ENCODE data around the gene ZNF646. TPM values are rescaled to one million over a fixed set of nuclear protein-coding genes. Genes with fewer than 3 reads are reported as not detected.
A peak's percentile ranks its signal among the peaks of the same experiment; 100 is the strongest.

Gene ZNF646
- total RNA-seq, 1 donor from 2014 or later = 20.4 TPM

DNA sequence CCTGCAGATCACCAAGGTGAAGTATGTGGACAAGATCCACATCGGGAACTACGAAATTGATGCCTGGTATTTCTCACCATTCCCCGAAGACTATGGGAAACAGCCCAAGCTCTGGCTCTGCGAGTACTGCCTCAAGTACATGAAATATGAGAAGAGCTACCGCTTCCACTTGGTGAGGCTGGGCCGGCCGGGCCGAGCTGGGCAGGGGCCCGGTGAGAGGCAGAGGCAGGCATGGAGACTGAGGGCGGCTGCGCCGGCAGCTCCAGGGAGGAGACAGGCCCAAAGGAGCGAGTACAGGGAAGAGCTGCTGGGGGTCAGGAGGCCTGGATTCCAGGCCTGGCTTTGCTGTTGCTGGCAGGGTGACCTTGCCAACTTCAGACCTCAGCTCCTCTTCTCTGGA lies 53.0 kb downstream of the ZNF646 start:
- DNase-seq (ENCODE audit: low spot score in 2 of 2, unreplicated experiment in 2 of 2) = no peak
- Mint-ChIP-seq H3K4me1 (peaks cover 20% of the 10 kb centered on the region), H3K27ac (no peak overlapping the region), H3K36me3 (peaks cover 19% of the 10 kb centered on the region), H3K27me3 (ENCODE audit: low read depth) (no peaks in the 10 kb centered on the region), H3K4me3 (no peak overlapping the region), H3K9me3 (no peaks in the 10 kb centered on the region)
- TF ChIP-seq, protein P1, sequence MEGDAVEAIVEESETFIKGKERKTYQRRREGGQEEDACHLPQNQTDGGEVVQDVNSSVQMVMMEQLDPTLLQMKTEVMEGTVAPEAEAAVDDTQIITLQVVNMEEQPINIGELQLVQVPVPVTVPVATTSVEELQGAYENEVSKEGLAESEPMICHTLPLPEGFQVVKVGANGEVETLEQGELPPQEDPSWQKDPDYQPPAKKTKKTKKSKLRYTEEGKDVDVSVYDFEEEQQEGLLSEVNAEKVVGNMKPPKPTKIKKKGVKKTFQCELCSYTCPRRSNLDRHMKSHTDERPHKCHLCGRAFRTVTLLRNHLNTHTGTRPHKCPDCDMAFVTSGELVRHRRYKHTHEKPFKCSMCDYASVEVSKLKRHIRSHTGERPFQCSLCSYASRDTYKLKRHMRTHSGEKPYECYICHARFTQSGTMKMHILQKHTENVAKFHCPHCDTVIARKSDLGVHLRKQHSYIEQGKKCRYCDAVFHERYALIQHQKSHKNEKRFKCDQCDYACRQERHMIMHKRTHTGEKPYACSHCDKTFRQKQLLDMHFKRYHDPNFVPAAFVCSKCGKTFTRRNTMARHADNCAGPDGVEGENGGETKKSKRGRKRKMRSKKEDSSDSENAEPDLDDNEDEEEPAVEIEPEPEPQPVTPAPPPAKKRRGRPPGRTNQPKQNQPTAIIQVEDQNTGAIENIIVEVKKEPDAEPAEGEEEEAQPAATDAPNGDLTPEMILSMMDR (IDR thresholded peaks at IDR 0.05; ENCODE audit: unreplicated experiment) = no peak

DNA sequence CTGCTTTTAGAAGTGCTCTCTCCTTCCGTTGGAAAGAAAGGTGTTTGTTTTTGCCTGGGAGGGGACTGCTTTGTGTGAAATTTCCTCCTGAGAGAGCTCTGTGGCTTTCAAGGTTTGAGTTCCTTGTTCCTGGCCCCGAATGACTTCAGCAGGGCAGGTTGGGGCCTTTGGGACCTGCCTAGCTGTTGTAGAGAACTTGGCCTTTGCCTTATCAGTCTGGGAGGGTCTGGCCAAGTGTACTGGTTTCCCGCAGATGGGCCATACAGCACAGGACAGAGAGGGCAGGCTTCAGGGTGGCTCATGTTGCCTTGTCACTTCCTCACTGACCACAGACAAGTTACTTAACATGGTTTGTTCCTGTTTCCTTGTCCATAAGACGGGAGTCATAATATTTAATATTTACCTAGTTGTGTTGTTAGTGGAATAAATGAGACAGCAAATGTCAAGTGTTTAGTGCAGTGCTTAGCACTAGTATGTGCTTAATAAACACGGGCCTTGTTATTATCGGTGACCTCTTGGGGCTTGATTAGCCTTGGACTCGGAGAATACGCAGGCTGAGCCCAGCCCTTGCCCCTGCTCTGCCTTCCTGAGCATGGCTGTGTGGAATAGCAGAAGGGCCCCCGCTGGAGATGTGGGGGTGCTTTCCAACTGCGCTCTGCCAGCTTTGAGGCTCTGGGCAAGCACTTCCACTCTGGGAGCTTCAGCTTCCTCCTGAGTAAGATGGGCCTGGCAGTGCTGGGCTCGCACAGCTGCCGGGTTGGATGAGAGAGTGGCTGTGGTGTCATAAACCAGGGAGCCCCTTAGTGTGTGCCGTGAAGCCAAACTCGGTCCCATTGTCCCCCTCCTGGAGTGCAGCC lies 54.7 kb downstream of the ZNF646 start:
- H3K4me1 Mint-ChIP-seq = peaks cover 33% of the 10 kb centered on the region
- no peaks in the 10 kb centered on the region for H3K27me3 Mint-ChIP-seq (ENCODE audit: low read depth)
- TF ChIP-seq, protein P1 (IDR thresholded peaks at IDR 0.05; ENCODE audit: unreplicated experiment) = no peak
- H3K9me3 Mint-ChIP-seq = no peaks in the 10 kb centered on the region
- peak overlapping the region; percentile 80 for H3K27ac Mint-ChIP-seq
- no peak overlapping the region for H3K4me3 Mint-ChIP-seq
- DNase-seq (ENCODE audit: low spot score in 2 of 2, unreplicated experiment in 2 of 2) = no peak
- H3K36me3 Mint-ChIP-seq = peaks cover 14% of the 10 kb centered on the region

DNA sequence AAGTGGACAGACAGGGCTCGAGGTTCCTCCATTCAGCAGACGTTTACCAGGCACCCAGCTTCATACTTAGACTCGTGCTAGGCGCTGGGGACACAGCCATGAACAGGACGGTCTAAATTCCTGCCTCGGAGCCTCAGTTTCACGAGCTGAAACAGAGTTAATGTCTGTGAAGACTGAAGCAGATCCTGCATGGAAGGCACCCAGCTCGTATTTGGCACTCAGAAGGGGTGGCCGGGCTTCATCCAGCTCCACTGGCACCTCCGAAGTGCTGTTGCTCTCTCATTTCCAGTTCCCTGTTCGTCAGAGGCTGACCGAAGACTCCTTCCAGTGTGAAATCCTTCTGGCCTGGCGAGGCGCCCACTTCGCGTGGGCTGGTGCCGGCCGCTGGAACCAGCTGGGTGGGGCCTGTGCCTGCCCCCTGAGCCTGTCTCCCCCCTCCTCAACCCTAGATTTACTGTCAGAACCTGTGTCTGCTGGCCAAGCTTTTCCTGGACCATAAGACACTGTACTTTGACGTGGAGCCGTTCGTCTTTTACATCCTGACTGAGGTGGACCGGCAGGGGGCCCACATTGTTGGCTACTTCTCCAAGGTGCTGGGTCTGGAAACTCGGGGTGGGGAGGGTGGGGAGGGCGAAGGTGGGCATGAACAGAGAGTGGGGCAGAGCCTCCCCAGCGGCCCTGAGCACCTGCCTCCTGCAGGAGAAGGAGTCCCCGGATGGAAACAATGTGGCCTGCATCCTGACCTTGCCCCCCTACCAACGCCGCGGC lies 55.5 kb downstream of the ZNF646 start:
- H3K4me1 Mint-ChIP-seq = peaks cover 41% of the 10 kb centered on the region
- peaks cover 12% of the 10 kb centered on the region for H3K36me3 Mint-ChIP-seq
- H3K9me3 Mint-ChIP-seq = no peaks in the 10 kb centered on the region
- peak overlapping the region; percentile 80 for H3K27ac Mint-ChIP-seq
- H3K27me3 Mint-ChIP-seq (ENCODE audit: low read depth) = no peaks in the 10 kb centered on the region
- no peak overlapping the region for H3K4me3 Mint-ChIP-seq
- no peak for DNase-seq (ENCODE audit: low spot score in 2 of 2, unreplicated experiment in 2 of 2)
- TF ChIP-seq, protein P1 (IDR thresholded peaks at IDR 0.05; ENCODE audit: unreplicated experiment) = no peak

DNA sequence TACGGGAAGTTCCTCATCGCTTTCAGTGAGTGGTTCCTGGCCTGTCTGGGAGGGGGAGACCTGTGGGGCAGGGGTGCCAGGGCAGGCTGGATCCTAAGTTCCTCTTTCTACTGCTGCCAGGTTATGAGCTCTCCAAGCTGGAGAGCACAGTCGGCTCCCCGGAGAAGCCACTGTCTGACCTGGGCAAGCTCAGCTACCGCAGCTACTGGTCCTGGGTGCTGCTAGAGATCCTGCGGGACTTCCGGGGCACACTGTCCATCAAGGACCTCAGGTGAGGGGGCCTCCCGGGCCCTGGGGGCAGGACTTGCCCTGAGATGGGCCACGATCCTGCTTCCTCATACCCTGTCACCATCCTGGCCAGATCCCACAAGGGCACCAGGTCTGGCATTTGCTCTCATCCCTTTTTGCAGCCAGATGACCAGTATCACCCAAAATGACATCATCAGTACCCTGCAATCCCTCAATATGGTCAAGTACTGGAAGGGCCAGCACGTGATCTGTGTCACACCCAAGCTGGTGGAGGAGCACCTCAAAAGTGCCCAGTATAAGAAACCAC lies 56.2 kb downstream of the ZNF646 start:
- peaks cover 42% of the 10 kb centered on the region for H3K4me1 Mint-ChIP-seq
- TF ChIP-seq, protein P1 (IDR thresholded peaks at IDR 0.05; ENCODE audit: unreplicated experiment) = no peak
- H3K4me3 Mint-ChIP-seq = no peak overlapping the region
- no peak for DNase-seq (ENCODE audit: low spot score in 2 of 2, unreplicated experiment in 2 of 2)
- H3K36me3 Mint-ChIP-seq = peaks cover 11% of the 10 kb centered on the region
- no peaks in the 10 kb centered on the region for H3K9me3 Mint-ChIP-seq
- peak overlapping the region; percentile 93 for H3K27ac Mint-ChIP-seq
- no peaks in the 10 kb centered on the region for H3K27me3 Mint-ChIP-seq (ENCODE audit: low read depth)

DNA sequence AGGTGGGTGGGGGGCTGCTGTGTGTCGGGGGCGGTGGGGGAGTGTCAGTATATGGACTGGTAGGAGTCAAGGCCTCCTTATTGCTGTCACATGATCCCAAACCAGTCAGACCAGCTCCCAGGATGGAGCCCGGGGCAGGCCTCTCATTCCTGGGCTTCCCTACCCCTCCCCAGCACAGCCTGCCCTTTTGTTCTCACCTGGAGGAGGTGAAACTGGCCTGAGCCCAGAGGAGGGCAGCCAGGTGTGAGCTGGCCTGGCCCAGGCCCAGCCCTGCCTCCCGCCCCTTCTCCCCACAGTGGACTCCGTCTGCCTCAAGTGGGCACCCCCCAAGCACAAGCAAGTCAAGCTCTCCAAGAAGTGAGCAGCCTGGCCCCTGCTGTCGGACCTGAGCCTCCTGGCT lies 56.7 kb downstream of the ZNF646 start:
- TF ChIP-seq, protein P1 (IDR thresholded peaks at IDR 0.05; ENCODE audit: unreplicated experiment) = no peak
- peak overlapping the region; percentile 13 for H3K4me3 Mint-ChIP-seq
- H3K4me1 Mint-ChIP-seq = peaks cover 45% of the 10 kb centered on the region
- H3K27me3 Mint-ChIP-seq (ENCODE audit: low read depth) = no peaks in the 10 kb centered on the region
- H3K36me3 Mint-ChIP-seq = peaks cover 11% of the 10 kb centered on the region
- peak in 1 of 2 experiments; percentile 57 for DNase-seq (ENCODE audit: low spot score in 2 of 2, unreplicated experiment in 2 of 2)
- peak overlapping the region; percentile 93 for H3K27ac Mint-ChIP-seq
- H3K9me3 Mint-ChIP-seq = no peaks in the 10 kb centered on the region

Measured in mesothelial cell of epicardium (in vitro differentiated cells).